ENCODE measurements around the gene KLF13.
A peak's percentile ranks its signal among the peaks of the same experiment; 100 is the strongest.
"Not testable (repeated sequence)": the region's sequence is repeated elsewhere in the genome, so short reads cannot be mapped to it uniquely, and the experiment has no call there.

KLF13 gene

DNA sequence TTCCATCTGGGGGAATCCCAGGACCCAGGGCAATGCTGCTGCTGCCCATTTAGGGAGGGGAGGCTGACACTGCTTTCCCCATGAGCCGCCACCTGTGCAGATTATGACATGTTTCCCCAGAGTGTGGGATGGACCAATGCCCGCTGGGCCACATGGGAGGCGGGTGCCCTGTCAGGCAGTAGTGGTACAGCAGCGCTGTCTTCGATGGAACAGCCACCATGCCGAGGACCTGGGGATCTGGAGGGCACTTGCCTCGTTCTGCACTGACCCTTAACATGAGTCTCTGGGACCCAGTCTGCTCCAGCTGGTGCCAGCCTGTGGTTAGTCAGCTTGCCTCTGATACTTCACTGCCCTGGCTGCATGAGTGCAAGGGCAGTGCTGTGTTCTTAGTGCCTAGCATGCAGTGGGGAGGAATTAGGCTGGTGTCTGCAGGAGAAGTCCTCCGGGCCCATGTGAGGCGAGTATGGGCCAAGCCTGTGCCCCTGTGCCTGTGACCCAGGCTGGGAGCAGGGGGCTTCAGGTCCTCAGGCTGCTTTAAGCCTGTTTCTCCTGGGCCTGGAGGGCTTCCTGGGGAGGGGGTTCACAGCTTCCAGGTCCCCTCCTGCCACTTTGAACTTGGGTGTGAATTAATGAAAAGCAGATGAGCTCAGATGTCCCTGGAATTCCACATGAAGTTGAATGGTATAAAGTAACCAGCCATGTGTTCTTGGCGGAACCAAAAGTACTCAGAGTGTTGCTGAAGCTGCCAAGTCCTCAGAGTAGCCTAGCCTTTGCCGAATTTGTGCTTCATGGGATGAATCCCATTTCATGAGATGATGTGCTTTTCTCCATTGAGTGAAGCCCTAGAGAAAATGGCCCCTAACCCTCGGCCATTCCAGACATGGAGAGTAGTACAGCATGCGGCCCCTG lies 22.9 kb downstream of the KLF13 start:
- no peak for TF ChIP-seq ZFX (IDR thresholded peaks at IDR 0.05)
- TF ChIP-seq CTCF (conservative IDR thresholded peaks at IDR 0.05): no peak
- H3K27ac ChIP-seq: no peak overlapping the region

DNA sequence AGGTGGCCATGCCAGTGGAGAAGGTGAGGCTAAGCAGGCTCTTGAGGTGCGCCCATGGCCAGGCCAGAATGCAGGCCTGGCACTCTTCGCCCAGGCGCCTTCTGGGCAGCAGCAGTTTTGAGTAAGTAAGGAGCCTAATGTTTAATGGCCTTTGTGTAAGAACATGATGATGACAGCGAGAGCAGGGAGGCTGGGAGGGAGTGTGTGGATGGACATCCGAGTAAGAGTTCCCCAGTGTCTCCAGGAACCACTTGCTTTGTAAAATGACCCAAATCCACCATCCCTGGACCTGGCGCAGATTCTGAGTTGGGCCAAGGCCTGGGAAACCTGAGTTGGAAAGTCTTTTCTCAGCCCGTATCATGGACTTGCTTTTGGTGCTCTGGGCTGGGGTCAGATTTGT lies 24.1 kb downstream of the KLF13 start:
- TF ChIP-seq CTCF (conservative IDR thresholded peaks at IDR 0.05) (no peak), ZFX (IDR thresholded peaks at IDR 0.05) (no peak)
- H3K27ac ChIP-seq: no peak overlapping the region

GRCh38 chr15:31352339-31352751 lies 25.7 kb downstream of the KLF13 start:
- no peak for TF ChIP-seq CTCF (conservative IDR thresholded peaks at IDR 0.05)
- no peak for TF ChIP-seq ZFX (IDR thresholded peaks at IDR 0.05)
- peak overlapping the region; percentile 60 for H3K27ac ChIP-seq

GRCh38 chr15:31352911-31353811 lies 26.5 kb downstream of the KLF13 start:
- peak overlapping the region; percentile 60 for H3K27ac ChIP-seq
- no peak for TF ChIP-seq ZFX (IDR thresholded peaks at IDR 0.05)
- no peak for TF ChIP-seq CTCF (conservative IDR thresholded peaks at IDR 0.05)

GRCh38 chr15:31353931-31354330 lies 27.3 kb downstream of the KLF13 start:
- TF ChIP-seq ZFX (IDR thresholded peaks at IDR 0.05) (no peak), CTCF (conservative IDR thresholded peaks at IDR 0.05) (no peak)
- peak overlapping the region; percentile 60 for H3K27ac ChIP-seq

DNA sequence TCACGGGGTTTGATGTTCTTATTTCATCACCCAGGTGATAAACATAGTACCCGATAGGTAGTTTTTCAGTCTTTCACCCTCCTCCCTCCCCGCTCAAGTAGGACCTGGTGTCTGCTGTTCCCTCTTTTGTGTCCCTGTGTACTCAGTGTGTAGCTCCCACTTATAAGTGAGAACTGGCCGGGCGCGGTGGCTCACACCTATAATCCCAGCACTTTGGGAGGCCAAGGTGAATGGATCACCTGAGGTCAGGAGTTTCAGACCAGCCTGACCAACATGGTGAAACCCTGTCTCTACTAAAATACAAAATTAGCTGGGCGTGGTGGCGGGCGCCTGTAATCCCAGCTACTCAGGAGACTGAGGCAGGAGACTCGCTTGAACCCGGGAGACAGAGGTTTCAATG lies 29.5 kb downstream of the KLF13 start:
- not testable (repeated sequence) for H3K27ac ChIP-seq

GRCh38 chr15:31357148-31357547 lies 30.5 kb downstream of the KLF13 start:
- TF ChIP-seq ZFX (IDR thresholded peaks at IDR 0.05) (no peak), CTCF (conservative IDR thresholded peaks at IDR 0.05) (no peak)
- no peak overlapping the region for H3K27ac ChIP-seq
